KOPT-K1 (cell line): ENCODE data around the gene KRT8.

Source experiments
- H3K27ac ChIP-seq: fragments of 200-600 bp; sonication (generic); 2 replicates; pipeline ENCODE4 v1.5.1; 2016; ENCODE audit warnings: antibody characterized with exemption, mild to moderate bottlenecking, low read depth, low read length; ENCODE audit not compliant: poor library complexity, severe bottlenecking
- H3K36me3 ChIP-seq: fragments of 200-600 bp; sonication (generic); 2 replicates; pipeline ENCODE4 v1.5.1; 2017; ENCODE audit warnings: antibody characterized with exemption, mild to moderate bottlenecking, low read length, moderate library complexity; ENCODE audit not compliant: insufficient read depth
- H3K9me3 ChIP-seq: fragments of 200-600 bp; sonication (generic); 2 replicates; pipeline ENCODE4 v1.5.1; 2017; ENCODE audit warnings: antibody characterized with exemption, low read length, mild to moderate bottlenecking; ENCODE audit not compliant: insufficient read depth, poor library complexity, severe bottlenecking

The KRT8 gene

DNA sequence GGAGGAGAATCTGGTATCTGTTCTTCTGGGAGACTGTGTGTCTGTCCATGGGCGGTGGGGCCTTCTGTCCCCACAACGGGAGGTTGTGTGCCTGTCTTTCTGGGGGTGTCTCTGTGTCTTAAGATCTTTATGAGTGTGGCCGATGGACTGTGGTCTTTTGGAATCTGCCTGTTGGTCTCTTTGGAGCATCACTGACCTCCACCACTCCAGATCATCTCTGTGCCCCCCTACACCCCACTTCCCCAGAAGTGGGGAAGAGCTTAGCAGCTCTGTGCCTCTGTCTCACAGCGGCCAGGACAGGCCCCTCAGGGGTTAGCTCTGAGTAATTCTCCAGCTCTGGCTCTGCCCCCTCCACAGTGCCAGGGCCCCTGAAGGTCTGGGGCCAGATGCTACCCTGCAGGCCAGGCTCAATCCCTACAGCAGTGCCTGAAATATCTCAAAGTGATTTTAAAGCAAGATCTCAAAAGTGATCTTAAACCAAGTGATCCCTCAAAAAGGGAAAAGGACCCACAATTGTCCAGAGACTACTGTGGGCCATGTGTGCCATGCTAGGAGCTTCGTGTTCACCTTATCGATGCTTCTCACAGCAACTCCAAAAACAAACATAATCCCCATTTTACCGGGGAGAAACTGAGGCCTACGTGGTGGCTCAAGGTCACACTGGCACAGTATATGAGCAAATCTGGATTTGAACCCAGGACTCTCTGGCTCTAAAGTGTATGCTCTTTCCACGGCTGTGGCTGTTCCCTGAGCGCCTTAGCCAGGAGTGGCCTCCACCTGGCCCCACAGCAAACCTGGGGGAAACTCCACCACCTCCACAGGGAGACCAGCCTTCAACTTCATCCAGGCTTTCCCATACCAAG is 30.1 kb downstream of the KRT8 start:
- no peak overlapping the region for H3K27ac ChIP-seq
- no peaks in the 10 kb centered on the region for H3K36me3 ChIP-seq
- no peaks in the 10 kb centered on the region for H3K9me3 ChIP-seq

DNA sequence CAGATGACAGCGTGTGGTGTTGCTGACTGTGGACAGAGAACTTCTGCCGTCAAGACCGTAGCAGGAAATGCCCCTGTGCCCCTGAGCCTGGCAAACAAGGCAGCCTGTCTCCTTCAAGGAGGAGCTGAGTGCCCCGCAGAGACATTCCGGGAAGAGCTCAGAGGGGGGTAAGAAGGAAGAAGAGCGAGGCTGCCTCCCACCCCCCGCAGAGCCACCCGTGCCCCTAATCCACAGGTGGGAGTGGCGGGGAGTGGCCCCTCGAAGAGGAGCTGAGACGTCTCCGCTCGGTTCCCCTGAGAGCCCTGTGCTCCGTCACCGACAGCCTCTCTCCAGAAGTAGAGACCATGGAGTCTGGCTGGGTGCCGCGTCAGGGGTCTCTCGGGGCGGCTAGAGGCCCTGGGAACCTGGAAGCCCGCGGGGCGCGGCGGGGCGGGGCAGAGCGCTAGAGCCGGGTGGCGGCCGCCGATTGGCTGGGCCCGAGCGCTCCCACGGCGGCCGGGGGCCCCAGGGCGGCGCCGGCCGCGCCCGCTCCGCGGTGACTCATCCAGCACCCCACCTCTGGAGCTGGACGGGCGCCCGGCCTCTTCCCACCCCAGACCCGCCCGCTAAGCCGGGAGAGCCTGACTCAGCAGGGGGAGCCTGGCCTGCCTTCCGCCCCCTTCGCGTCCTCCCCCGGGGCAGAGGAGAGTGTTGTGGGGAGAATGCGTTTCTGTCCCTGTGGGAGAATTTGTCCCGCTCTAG is 30.9 kb downstream of the KRT8 start:
- no peaks in the 10 kb centered on the region for H3K36me3 ChIP-seq
- H3K9me3 ChIP-seq = no peaks in the 10 kb centered on the region
- H3K27ac ChIP-seq = no peak overlapping the region

DNA sequence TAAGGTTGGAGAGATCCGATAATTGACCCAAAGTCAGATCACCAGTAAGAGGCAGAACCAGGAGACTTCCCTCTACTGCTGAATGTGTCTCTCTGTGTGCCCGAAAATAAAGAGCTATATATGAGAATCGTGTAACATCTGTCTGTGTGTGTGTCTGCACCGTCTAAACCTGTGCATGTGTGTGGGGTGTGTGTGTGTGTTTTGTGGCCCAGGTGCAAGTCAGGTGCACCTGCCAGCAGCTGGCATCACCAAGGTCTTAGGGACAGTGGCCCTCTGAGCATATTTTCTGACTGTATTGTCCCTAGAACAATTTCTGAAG is 31.4 kb downstream of the KRT8 start:
- Histone ChIP-seq H3K36me3 (no peaks in the 10 kb centered on the region), H3K27ac (no peak overlapping the region), H3K9me3 (no peaks in the 10 kb centered on the region)

DNA sequence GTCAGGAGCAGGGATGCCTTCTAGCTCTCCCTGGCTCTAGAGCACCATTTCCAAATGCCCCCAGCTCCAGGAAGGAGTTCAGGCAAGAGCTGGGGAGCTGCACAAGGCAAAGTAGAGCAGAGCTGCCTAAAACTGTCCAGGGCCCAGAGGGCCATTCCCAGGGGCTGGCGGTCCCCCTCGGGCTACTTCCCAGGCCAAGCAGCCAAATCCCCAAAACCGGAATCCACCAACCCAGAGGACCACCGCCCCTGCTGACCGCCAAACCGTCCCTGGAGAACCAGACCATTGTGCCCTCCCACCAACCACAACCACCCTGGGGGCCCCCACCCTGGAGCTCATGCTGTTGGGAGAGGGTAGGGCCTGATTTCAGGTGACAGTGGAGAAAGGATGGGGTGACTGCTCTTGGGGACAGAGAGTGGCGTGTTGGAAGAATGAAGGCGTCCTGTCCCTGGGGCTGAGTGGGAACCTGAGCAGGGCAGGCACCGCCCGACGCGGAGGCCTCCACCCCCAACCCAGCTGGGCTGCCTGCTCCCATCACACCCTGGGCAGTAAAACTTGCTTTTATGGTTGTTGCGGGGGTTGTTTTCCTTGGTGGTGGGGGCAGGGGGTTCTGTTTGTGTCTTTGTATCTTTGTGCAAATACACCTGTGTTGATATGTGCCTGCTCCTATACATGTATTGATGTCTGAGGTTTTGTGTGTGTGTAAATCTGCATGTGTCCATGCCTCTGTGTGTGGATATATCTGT is 32.1 kb downstream of the KRT8 start:
- no peak overlapping the region for H3K27ac ChIP-seq
- H3K9me3 ChIP-seq = no peaks in the 10 kb centered on the region
- H3K36me3 ChIP-seq = no peaks in the 10 kb centered on the region

DNA sequence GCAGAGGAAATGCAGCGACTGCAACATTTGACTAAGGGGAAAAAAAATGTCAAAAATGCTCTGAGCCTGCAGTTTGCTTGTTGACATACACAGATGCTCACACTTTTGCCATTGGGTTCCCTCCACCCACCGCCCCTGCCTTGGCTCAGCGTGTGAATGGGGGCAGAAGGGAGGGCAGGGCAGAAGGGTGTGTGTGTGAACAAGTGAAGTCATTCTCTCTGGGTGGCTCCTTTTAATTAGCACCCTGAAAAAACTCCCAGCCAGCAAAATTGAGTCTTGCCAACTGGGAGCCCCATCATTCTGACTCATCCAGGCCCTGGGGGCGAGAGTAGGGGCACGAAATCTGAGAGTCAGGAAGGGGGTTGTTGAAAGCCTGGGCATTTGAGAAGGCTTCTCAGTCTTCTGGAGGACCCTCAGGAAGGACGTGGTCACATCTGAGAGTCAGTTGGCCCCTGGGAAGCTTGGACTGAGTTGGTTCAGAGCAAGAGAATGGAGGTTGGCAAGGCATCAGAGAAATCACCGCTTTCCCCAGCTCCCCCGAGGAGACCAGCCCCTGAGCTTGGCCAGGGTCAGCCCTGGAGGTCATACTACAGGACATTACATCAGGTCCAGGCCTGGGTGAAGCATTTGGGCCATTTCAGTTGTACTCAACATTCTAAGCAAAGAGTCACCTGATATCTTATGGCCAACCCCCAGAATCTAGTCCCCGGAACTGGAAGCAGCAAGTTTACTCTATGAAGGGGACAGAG is 33.4 kb downstream of the KRT8 start:
- Histone ChIP-seq H3K27ac (no peak overlapping the region), H3K36me3 (no peaks in the 10 kb centered on the region), H3K9me3 (no peaks in the 10 kb centered on the region)

DNA sequence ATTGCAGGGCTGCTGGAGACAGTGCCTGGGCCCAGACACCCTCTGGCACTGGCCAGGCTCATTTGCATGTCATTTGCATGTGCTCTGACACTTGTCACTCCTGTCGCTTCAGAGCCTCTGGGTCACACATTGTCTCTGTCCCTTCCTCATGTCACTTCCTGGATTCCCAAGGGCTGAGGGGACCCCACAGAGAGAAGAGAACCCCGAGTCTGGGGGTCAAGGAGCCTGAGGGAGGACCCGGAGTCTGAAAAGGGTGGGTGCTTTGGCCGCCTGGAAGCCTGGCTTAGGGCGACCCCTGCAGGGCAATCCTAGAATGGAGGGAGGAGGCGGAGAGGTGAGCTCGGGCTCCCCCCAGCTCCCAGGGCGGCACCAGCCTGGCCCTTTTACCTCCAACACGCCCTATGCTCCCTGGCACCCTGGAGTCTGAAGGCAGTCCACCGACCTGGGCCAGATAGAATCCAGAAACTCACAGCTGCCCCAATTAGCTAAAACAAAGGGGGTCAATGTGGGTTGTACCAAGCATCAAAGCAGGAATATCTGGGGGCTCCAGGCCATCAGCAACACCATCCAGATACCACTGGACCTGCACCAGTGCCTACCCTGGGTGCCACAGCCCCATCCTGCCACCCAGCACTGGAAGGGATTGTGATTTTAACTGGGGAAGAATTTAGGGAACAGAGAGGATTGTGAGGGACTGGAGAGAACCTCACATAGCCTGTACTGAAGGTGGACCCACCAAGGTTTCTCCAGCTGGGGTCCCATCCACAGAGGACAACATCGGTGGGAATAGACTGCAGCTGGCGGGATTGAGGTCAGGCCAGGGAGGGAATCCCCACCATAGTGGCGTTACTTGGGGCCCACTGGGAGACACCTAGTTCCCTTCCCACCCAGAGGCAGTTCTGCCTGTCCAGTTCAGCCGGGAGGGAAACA is 34.2 kb downstream of the KRT8 start:
- Histone ChIP-seq H3K9me3 (no peaks in the 10 kb centered on the region), H3K27ac (no peak overlapping the region), H3K36me3 (no peaks in the 10 kb centered on the region)

DNA sequence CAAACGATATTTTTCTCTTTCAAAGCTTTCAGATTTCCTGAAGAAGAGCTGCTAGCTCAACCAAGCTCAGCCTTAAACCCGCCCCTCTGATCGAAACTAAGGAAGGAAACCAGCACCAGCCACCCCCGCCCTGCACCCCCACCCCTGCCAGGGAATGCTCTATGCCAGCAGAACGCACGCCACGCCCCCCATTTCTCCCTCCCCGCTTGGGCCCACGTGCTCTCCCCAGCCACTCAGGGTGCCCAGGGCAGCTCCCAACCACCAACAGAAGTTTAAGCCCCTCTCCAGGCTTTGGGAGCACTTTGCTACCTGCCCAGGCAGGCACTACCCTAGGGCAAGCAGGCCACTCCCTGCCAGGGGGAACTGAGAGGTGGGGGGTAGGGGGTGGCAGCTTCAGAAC is 37.2 kb downstream of the KRT8 start:
- Histone ChIP-seq H3K36me3 (no peaks in the 10 kb centered on the region), H3K27ac (no peak overlapping the region), H3K9me3 (no peaks in the 10 kb centered on the region)

DNA sequence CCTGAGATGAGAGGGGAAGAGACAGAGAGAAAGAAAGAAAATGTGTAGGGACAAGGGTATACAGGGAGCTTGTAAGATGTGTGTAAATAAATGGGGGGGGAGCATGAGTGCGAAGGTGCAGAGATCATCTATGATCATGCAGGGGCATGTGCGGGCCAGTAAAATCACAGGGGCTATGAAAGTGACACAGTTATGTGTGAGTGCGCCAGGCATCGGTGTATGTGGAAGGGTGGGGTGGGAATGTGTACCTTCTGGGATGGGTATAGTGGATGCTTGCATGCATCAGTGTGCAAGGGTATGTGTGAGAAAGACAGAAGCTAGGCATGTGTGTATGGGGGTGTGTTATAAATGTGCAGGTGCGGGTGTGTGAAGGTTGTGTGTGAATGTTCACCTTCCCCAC is 37.7 kb downstream of the KRT8 start:
- no peaks in the 10 kb centered on the region for H3K9me3 ChIP-seq
- no peaks in the 10 kb centered on the region for H3K36me3 ChIP-seq
- H3K27ac ChIP-seq = no peak overlapping the region

DNA sequence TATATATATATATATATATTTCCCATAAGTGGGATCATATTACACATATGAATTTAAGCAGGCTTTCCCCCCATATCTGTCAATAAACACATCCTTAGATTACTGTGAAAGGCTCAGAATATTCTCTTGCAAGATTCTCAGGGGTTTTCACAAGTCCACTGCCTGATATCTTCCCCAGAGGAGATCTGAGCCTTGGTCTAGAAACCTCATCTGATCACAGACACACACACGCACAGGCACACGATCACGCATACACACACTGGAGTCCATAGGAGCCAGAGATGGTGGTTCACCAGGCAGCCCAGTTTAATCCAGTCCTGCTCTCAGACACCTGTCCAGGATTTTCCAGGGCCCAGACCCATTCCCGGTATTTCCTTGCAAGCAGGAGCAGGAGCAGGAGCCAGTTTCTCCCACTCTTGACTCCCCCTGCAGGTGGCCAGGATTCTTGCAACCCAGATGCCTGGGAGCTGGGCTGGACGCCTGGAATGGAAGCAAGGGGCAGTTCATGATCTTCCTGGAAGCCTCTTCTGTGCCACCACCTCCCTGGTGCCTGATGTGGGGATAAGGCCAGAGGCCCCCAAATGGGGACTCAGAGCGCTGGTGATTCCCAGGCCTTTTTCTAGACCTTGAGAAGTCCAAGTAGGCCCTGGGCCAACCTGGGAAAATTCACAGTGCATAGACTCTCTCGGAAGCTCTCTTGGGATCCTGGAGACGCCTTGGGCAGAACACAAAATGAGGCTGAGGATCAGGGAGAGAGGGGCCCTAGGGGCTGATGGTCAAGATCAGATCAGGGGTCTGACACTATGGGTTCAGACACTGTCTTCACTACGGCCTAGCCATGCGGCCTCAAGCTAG is 39.6 kb downstream of the KRT8 start:
- Histone ChIP-seq H3K9me3 (no peaks in the 10 kb centered on the region), H3K27ac (no peak overlapping the region), H3K36me3 (no peaks in the 10 kb centered on the region)

DNA sequence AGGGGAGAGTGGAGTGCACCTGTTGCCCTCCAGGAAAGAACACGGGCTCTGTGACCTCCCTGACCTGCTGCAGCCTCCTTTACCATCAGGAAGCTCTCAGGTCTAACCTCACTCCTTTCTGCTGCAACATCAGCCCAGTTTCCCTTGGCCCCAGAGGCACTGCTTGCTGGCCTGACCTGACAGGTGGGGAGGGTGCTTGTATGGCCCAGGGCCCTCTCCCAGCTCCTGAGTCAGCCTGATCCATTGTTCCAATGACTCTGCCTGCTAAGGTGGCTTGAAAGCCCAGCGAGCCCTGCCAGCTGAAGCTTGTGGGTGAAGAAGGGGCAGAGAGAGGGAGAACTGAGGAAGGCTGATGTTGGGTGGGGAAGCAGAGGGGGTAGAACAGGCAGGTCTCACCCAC is 42.9 kb downstream of the KRT8 start:
- no peaks in the 10 kb centered on the region for H3K9me3 ChIP-seq
- H3K36me3 ChIP-seq = no peaks in the 10 kb centered on the region
- H3K27ac ChIP-seq = no peak overlapping the region

DNA sequence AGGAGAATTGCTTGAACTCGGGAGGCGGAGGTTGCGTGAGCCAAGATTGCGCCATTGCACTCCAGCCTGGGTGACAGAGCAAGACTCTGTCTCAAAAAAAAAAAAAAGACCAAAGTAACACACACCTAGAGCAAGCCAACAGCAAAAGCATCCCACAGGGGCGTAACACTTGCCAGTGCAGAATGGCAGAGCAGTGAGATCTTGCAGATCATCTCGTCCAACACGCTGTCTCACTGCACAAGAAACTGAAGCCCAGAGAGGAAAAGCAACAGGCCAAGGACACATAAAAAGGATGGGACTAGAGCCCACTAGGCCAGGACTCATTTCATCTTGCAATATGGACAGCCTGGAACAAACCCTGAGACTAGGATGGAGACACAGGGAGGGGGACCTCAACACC is 43.4 kb downstream of the KRT8 start:
- Histone ChIP-seq H3K36me3 (no peaks in the 10 kb centered on the region), H3K27ac (no peak overlapping the region), H3K9me3 (no peaks in the 10 kb centered on the region)

DNA sequence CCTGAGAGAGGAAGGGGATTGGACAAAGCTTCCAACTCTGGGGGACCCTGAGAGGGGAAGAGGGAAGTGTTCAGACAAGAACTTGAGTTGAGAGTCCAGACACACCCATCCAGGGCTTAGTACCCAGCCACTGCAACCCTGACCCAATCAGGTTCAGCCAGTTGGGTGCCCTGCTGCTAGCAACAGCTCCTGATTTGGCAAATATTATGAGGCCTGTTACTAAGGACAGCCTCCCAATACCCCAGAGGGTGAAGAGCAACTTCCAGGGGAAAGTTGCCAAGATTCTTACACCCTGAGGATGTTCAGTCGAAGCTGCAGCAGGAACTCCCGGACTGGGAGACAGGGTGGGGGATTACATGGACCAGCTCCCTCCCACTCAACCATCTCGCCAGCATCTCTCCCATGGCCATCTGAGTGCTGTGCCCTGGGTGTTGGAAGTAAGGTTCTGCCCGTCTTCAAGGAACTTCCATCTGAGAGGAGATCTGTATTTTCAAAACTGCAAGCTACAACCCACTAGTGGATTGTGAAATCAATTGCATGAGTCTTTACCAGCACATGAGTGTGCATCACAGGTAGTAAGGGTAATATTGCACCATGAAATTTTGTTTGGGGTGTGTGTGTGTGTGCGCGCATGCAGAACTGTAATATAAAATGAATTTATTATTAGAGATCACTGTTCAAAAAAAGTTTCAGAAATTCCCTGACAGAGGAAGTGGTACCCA is 44.6 kb downstream of the KRT8 start:
- H3K9me3 ChIP-seq = no peaks in the 10 kb centered on the region
- H3K36me3 ChIP-seq = no peaks in the 10 kb centered on the region
- H3K27ac ChIP-seq = no peak overlapping the region

DNA sequence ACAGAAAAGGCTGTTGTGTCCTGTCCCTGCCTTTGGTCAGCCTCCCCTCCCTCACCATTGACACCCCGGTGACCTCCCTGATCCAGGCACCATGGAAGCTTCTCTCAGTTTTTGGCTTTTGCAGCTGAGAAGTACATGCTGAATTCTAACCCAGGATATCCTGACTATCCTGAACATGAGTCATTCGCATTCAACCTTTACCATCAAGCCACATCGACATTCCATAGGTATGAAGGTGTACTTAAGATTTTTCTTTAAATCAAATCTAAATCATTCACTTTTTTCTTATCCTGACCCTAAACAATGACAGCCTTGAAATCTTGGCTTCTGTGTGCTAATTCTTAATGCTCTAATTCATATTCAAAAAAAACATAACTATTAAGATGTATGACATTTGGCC is 47.4 kb downstream of the KRT8 start:
- Histone ChIP-seq H3K9me3 (no peaks in the 10 kb centered on the region), H3K27ac (no peak overlapping the region)

More for the DNA sequence above, 47.4 kb downstream of the KRT8 start:
- no peaks in the 10 kb centered on the region for H3K36me3 ChIP-seq
